WTC11 (cell line): ENCODE data around the gene DDI1.

Source experiments
- ATF6 ChIP-seq: sonication (generic); formaldehyde crosslinking; IDR thresholded peaks from 2 replicates; pipeline ENCODE4 v1.8.1; 2023; ENCODE audit warnings: mild to moderate bottlenecking, missing genetic modification reagents
- CTCF ChIP-seq: fragments of 200-600 bp; IDR thresholded peaks from 2 replicates; pipeline ENCODE4 v1.8.0; 2022; ENCODE audit warnings: antibody characterized with exemption
- FOXP1 ChIP-seq: sonication (generic); formaldehyde crosslinking; IDR thresholded peaks from 2 replicates; pipeline ENCODE4 v1.8.0; 2022; ENCODE audit warnings: missing genetic modification reagents, mild to moderate bottlenecking, moderate library complexity, borderline replicate concordance
- IRF2 ChIP-seq: sonication (generic); formaldehyde crosslinking; IDR thresholded peaks from 2 replicates; pipeline ENCODE4 v1.8.0; 2022; ENCODE audit warnings: low read depth, missing genetic modification reagents, borderline replicate concordance
- MAX ChIP-seq: sonication (generic); formaldehyde crosslinking; IDR thresholded peaks from 2 replicates; pipeline ENCODE4 v1.8.0; 2022; ENCODE audit warnings: mild to moderate bottlenecking, missing genetic modification reagents
- SP1 ChIP-seq: sonication (generic); formaldehyde crosslinking; conservative IDR thresholded peaks from 2 replicates; pipeline ENCODE4 v1.8.1; 2022; ENCODE audit warnings: missing genetic modification reagents
- USF1 ChIP-seq: sonication (generic); formaldehyde crosslinking; IDR thresholded peaks from 2 replicates; pipeline ENCODE4 v1.8.0; 2022; ENCODE audit warnings: mild to moderate bottlenecking, missing genetic modification reagents
- ZNF416 ChIP-seq: fragments of 250-450 bp; sonication (Bioruptor Pico); IDR thresholded peaks from 2 replicates; pipeline ENCODE4 v1.9.0; 2021; ENCODE audit warnings: mild to moderate bottlenecking, inconsistent platforms

GRCh38 chr11:103987629-103988594 is 48.5 kb upstream of the DDI1 start:
- no peak for TF ChIP-seq CTCF
- no peak for TF ChIP-seq FOXP1 (CRISPR knock-in tag)
- no peak for TF ChIP-seq IRF2 (CRISPR knock-in tag)
- TF ChIP-seq ATF6 (CRISPR knock-in tag), result no peak
- TF ChIP-seq SP1 (CRISPR knock-in tag), result no peak
- TF ChIP-seq MAX (CRISPR knock-in tag), result no peak
- no peak for TF ChIP-seq USF1 (CRISPR knock-in tag)
- no peak for TF ChIP-seq ZNF416 (CRISPR knock-in tag)
